GM12878 (cell line): ENCODE results near the gene OR2Z1. TPM values are rescaled to one million over a fixed set of nuclear protein-coding genes. Genes with fewer than 3 reads are reported as not detected.

Experiments used
- ATAC-seq: fragments of 200-7000 bp; cut with Tn5 transposase; 3 replicates; pipeline ENCODE4 v1.9.1; 2020; ENCODE audit warnings: mild to moderate bottlenecking, moderate library complexity
- BruUV-seq: library from RNA; stranded (reverse); fragments of 400-500 nt; replicated peaks from 2 replicates; lab custom pipeline; 2021; lab: Mats Ljungman, UMichigan
- CTCF ChIA-PET: fragments of 300-600 bp; sonication (Branson Sonifier 250); formaldehyde crosslinking; extraction: SDS; loops from one replicate; lab custom pipeline; 2021; ENCODE audit warnings: inconsistent platforms; lab: Yijun Ruan, JAX
- POLR2A ChIA-PET: fragments of 350-600 bp; formaldehyde crosslinking; extraction: SDS; loops from one replicate; lab custom pipeline; 2021; ENCODE audit warnings: inconsistent platforms; lab: Charles Lee
- RAD21 ChIA-PET: fragments of 300-600 bp; sonication (Branson Sonifier 250); formaldehyde crosslinking; loops from one replicate; lab custom pipeline; 2023; ENCODE audit warnings: antibody characterized with exemption; ENCODE audit not compliant: unreplicated experiment; lab: Charles Lee
- SMC1A ChIA-PET: fragments of 300-600 bp; sonication (Branson Sonifier 250); formaldehyde crosslinking; loops from one replicate; lab custom pipeline; 2023; ENCODE audit not compliant: unreplicated experiment, uncharacterized antibody; lab: Charles Lee
- DNase-seq: peaks from one replicate; pipeline ENCODE4 v3.0.0-alpha.2; 2011; ENCODE audit warnings: low read depth, low spot score
- FAIRE-seq: peaks from 3 replicates; lab custom pipeline; 2011; peaks lifted over from hg19 to GRCh38; lab: Jason Lieb, UNC
- H2AFZ ChIP-seq: 2 replicates; pipeline ENCODE4 v1.6.0; 2011; ENCODE audit warnings: low read depth, low read length, control low read depth; ENCODE audit not compliant: control insufficient read depth
- H3K27ac ChIP-seq: 2 replicates; pipeline ENCODE4 v1.5.1; 2011; ENCODE audit warnings: control low read depth; ENCODE audit not compliant: control insufficient read depth, insufficient read depth
- H3K27me3 ChIP-seq, 2 experiments: replicated peaks in 1 of 2; 2 replicates each; pipeline versions ENCODE4 v1.6.0 to v1.6.1; 2011; ENCODE audit warnings: low read length in 1 of 2; ENCODE audit not compliant: control insufficient read depth in 2 of 2, insufficient read depth in 2 of 2
- H3K36me3 ChIP-seq, 2 experiments: 2 replicates each; pipeline ENCODE4 v1.5.1; 2011; ENCODE audit warnings: low read length in 1 of 2; ENCODE audit not compliant: control insufficient read depth in 2 of 2, insufficient read depth in 2 of 2
- H3K4me1 ChIP-seq: 2 replicates; pipeline ENCODE4 v1.6.1; 2011; ENCODE audit warnings: mild to moderate bottlenecking, low read length, moderate library complexity, mixed read lengths; ENCODE audit not compliant: control insufficient read depth, insufficient read depth
- H3K4me2 ChIP-seq: 2 replicates; pipeline ENCODE4 v1.6.0; 2011; ENCODE audit warnings: control low read depth; ENCODE audit not compliant: control insufficient read depth, insufficient read depth
- H3K4me3 ChIP-seq: fragments of 200-600 bp; sonication (generic); 2 replicates; pipeline ENCODE4 v1.5.1; 2016
- H3K79me2 ChIP-seq: 2 replicates; pipeline ENCODE4 v1.6.0; 2011; ENCODE audit warnings: low read length; ENCODE audit not compliant: control insufficient read depth, insufficient read depth
- H3K9ac ChIP-seq: 2 replicates; pipeline ENCODE4 v1.8.0; 2011; ENCODE audit warnings: low read length, control low read depth, mixed read lengths; ENCODE audit not compliant: control insufficient read depth, insufficient read depth
- H3K9me3 ChIP-seq: replicated peaks from 3 replicates; pipeline ENCODE4 v1.5.1; 2011; ENCODE audit warnings: mild to moderate bottlenecking, low read length; ENCODE audit not compliant: control insufficient read depth, insufficient read depth
- H4K20me1 ChIP-seq: 2 replicates; pipeline ENCODE4 v1.6.0; 2011; ENCODE audit not compliant: control insufficient read depth, insufficient read depth
- BCLAF1 ChIP-seq: fragments of 450-650 bp; IDR thresholded peaks from 2 replicates; pipeline ENCODE4 v1.6.1; 2017; ENCODE audit warnings: antibody characterized with exemption, mild to moderate bottlenecking, moderate library complexity
- IRF3 ChIP-seq: fragments of 450-650 bp; IDR thresholded peaks from 2 replicates; pipeline ENCODE4 v1.6.1; 2014; ENCODE audit warnings: mild to moderate bottlenecking
- JUND ChIP-seq: IDR thresholded peaks from 2 replicates; pipeline ENCODE4 v1.6.1; 2012; ENCODE audit warnings: low read depth, mild to moderate bottlenecking, low read length, improper control_type of control experiment, moderate library complexity
- KAT2A ChIP-seq: conservative IDR thresholded peaks from 2 replicates; pipeline ENCODE4 v1.6.1; 2011; ENCODE audit warnings: low read depth, low read length; ENCODE audit not compliant: control insufficient read depth
- KDM1A ChIP-seq: fragments of 200-600 bp; sonication (generic); IDR thresholded peaks from 2 replicates; pipeline ENCODE4 v1.6.1; 2016; ENCODE audit warnings: borderline replicate concordance
- NFYB ChIP-seq: IDR thresholded peaks from 2 replicates; pipeline ENCODE4 v1.6.1; 2011; ENCODE audit warnings: low read depth, mild to moderate bottlenecking, low read length, improper control_type of control experiment, moderate library complexity; ENCODE audit not compliant: insufficient read depth
- NR2C1 ChIP-seq: fragments of 450-650 bp; IDR thresholded peaks from 2 replicates; pipeline ENCODE4 v1.6.1; 2017; ENCODE audit warnings: antibody characterized with exemption, mild to moderate bottlenecking, moderate library complexity
- PAX5 ChIP-seq: IDR thresholded peaks from 2 replicates; pipeline ENCODE4 v1.6.1; 2011; ENCODE audit warnings: low read depth, low read length, borderline replicate concordance
- RCOR1 ChIP-seq: conservative IDR thresholded peaks from 2 replicates; pipeline ENCODE4 v1.6.1; 2012; ENCODE audit warnings: low read depth, low read length, improper control_type of control experiment
- YBX1 ChIP-seq: fragments of 450-650 bp; IDR thresholded peaks from 2 replicates; pipeline ENCODE4 v1.6.1; 2016; ENCODE audit warnings: antibody characterized with exemption
- in situ Hi-C: fragments of 300-500 bp; cut with MboI; formaldehyde crosslinking; loops from 9 replicates; pipeline ENCODE4 v1.14.3; 2018; ENCODE audit warnings: mixed read lengths
- intact Hi-C: fragments of 100-400 bp; cut with micrococcal nuclease; formaldehyde crosslinking; loops from one replicate; pipeline ENCODE4 v1.14.2; 2022; ENCODE audit not compliant: unreplicated experiment
- polyA plus RNA-seq, 11 experiments: library from polyadenylated mRNA; depleted of rRNA in 4 of 11; unstranded in 6 of 11; stranded (reverse) in 5 of 11; fragments of >200 nt; fragmentation: Nextera tagmentation in 4 of 11; fragmentation: Illumina TruSeq in 1 of 11; extraction: Ambion mirVana in 4 of 11; extraction: Trizol in 1 of 11; gene quantifications; 1 replicate in 1 of 11; 2 replicates in 10 of 11; pipeline versions ENCODE4 v1.2.1 to v1.2.3, GENCODE V29; 2011 to 2016; ENCODE audit warnings: inconsistent platforms in 2 of 11, missing spikeins in 2 of 11, low read depth in 1 of 11
- total RNA-seq, 4 experiments: library from RNA; depleted of rRNA in 3 of 4; stranded (reverse); fragments of >200 nt in 3 of 4; fragmentation: Illumina TruSeq in 1 of 4; extraction: Trizol in 1 of 4; gene quantifications; 2 replicates each; pipeline versions ENCODE4 v1.2.1 to v1.2.3, GENCODE V29; 2013 to 2021

Gene OR2Z1
- total and polyA plus RNA-seq, 10 of the 15 experiments (the other 5 are each of a cell fraction or from before 2014, with no cell fraction given): not detected

GRCh38 chr19:8678244-8678807 lies 43.1 kb upstream of the OR2Z1 start:
- no peaks in the 10 kb centered on the region; the same call in 2 of the 3 replicates for H3K9me3 ChIP-seq
- DNase-seq (no peak), FAIRE-seq (no peak), ATAC-seq (no peak)
- H3K36me3 ChIP-seq: no peaks in the 10 kb centered on the region
- H2AFZ ChIP-seq: no peak overlapping the region
- no peaks in the 10 kb centered on the region for H3K27me3 ChIP-seq
- CTCF ChIA-PET: no interaction called here
- H4K20me1 ChIP-seq: no peaks in the 10 kb centered on the region
- BruUV-seq: no TSS peak
- SMC1A ChIA-PET: no interaction called here
- H3K9ac ChIP-seq: no peak overlapping the region
- H3K4me1 ChIP-seq: no peaks in the 10 kb centered on the region
- POLR2A ChIA-PET: no interaction called here
- no peak overlapping the region for H3K4me2 ChIP-seq
- no peak for TF ChIP-seq BCLAF1
- TF ChIP-seq KDM1A: no peak
- no peak for TF ChIP-seq YBX1
- no peak for TF ChIP-seq IRF3
- TF ChIP-seq NR2C1: no peak
- TF ChIP-seq JUND: no peak
- no peak for TF ChIP-seq KAT2A
- no peak for TF ChIP-seq RCOR1
- no peak for TF ChIP-seq PAX5
- no peak for TF ChIP-seq NFYB
- in situ Hi-C loops (no loop called here), intact Hi-C loops (no loop called here)
- H3K27ac ChIP-seq: no peak overlapping the region
- no peak overlapping the region for H3K4me3 ChIP-seq
- no peaks in the 10 kb centered on the region for H3K79me2 ChIP-seq
- RAD21 ChIA-PET: no interaction called here
